BE2C (cell line): ENCODE results near the gene ELOVL5.

Source experiments
- DNase-seq: peaks from one replicate; pipeline ENCODE4 v3.0.0-alpha.2; 2020
- H3K27me3 ChIP-seq: fragments of 250-450 bp; sonication (Bioruptor Pico); 2 replicates; pipeline ENCODE4 v1.5.1; 2020; ENCODE audit warnings: mild to moderate bottlenecking
- H3K36me3 ChIP-seq: fragments of 250-450 bp; sonication (Bioruptor Pico); 2 replicates; pipeline ENCODE4 v1.5.1; 2020; ENCODE audit warnings: mild to moderate bottlenecking
- H3K4me1 ChIP-seq: fragments of 250-450 bp; sonication (Bioruptor Pico); 2 replicates; pipeline ENCODE4 v1.5.1; 2020
- H3K4me3 ChIP-seq: 2 replicates; pipeline ENCODE4 v1.5.1; 2011; ENCODE audit warnings: low read depth, low read length
- H3K9me3 ChIP-seq: fragments of 250-450 bp; sonication (Bioruptor Pico); 2 replicates; pipeline ENCODE4 v1.5.1; 2020
- CTCF ChIP-seq: IDR thresholded peaks from 2 replicates; pipeline ENCODE4 v1.5.1; 2012; ENCODE audit warnings: mild to moderate bottlenecking, low read depth, low read length

Gene ELOVL5

GRCh38 chr6:53268858-53269608 lies 79.7 kb downstream of the ELOVL5 start:
- peaks cover 70% of the 10 kb centered on the region for H3K36me3 ChIP-seq
- no peaks in the 10 kb centered on the region for H3K27me3 ChIP-seq
- no peaks in the 10 kb centered on the region for H3K9me3 ChIP-seq
- peaks cover 4% of the 10 kb centered on the region; the same call in 1 of the 2 replicates for H3K4me1 ChIP-seq
- H3K4me3 ChIP-seq: no peak overlapping the region
- DNase-seq: no peak
- no peak for TF ChIP-seq CTCF

- no peak for TF ChIP-seq CTCF
- peaks cover 68% of the 10 kb centered on the region for H3K36me3 ChIP-seq
- peaks cover 4% of the 10 kb centered on the region; the same call in 1 of the 2 replicates for H3K4me1 ChIP-seq
- no peaks in the 10 kb centered on the region for H3K9me3 ChIP-seq
- no peaks in the 10 kb centered on the region for H3K27me3 ChIP-seq
- no peak overlapping the region for H3K4me3 ChIP-seq
- no peak for DNase-seq
Measured at GRCh38 chr6:53266553-53267090, 82.1 kb downstream of the ELOVL5 start.

- no peak for DNase-seq
- Histone ChIP-seq H3K36me3 (peaks cover 64% of the 10 kb centered on the region), H3K27me3 (no peaks in the 10 kb centered on the region), H3K4me3 (no peak overlapping the region), H3K9me3 (no peaks in the 10 kb centered on the region), H3K4me1 (no peaks in the 10 kb centered on the region)
- no peak for TF ChIP-seq CTCF
Measured at GRCh38 chr6:53264915-53265607, 83.7 kb downstream of the ELOVL5 start.

GRCh38 chr6:53264337-53264736 lies 84.4 kb downstream of the ELOVL5 start:
- no peak for DNase-seq
- TF ChIP-seq CTCF: no peak
- Histone ChIP-seq H3K27me3 (no peaks in the 10 kb centered on the region), H3K36me3 (peaks cover 57% of the 10 kb centered on the region), H3K4me1 (no peaks in the 10 kb centered on the region), H3K9me3 (no peaks in the 10 kb centered on the region), H3K4me3 (no peak overlapping the region)

- H3K9me3 ChIP-seq: no peaks in the 10 kb centered on the region
- H3K36me3 ChIP-seq: peaks cover 55% of the 10 kb centered on the region
- TF ChIP-seq CTCF: no peak
- DNase-seq: no peak
- H3K4me1 ChIP-seq: no peaks in the 10 kb centered on the region
- no peak overlapping the region for H3K4me3 ChIP-seq
- H3K27me3 ChIP-seq: no peaks in the 10 kb centered on the region
Measured at GRCh38 chr6:53263917-53264316, 84.8 kb downstream of the ELOVL5 start.
